Mucosa of rectum (tissue), 2 donors: ENCODE results near the gene NELFB.

Experiments used
- H3K27ac ChIP-seq, 2 donors: one replicate each; pipeline ENCODE4 v1.7.0; 2013; ENCODE audit warnings: inconsistent platforms in 2 of 2, low read depth in 2 of 2, low read length in 2 of 2
- H3K27me3 ChIP-seq, 2 donors: one replicate each; pipeline ENCODE4 v1.7.0; 2013; ENCODE audit warnings: low read length in 2 of 2; ENCODE audit not compliant: control insufficient read depth in 2 of 2, insufficient read depth in 2 of 2
- H3K36me3 ChIP-seq, 2 donors: one replicate each; pipeline ENCODE4 v1.7.0; 2013; ENCODE audit warnings: low read length in 2 of 2; ENCODE audit not compliant: control insufficient read depth in 2 of 2, insufficient read depth in 2 of 2
- H3K4me1 ChIP-seq, 2 donors: one replicate each; pipeline ENCODE4 v1.7.0; 2013; ENCODE audit warnings: low read length in 2 of 2, mild to moderate bottlenecking in 1 of 2; ENCODE audit not compliant: control insufficient read depth in 2 of 2, insufficient read depth in 2 of 2
- H3K4me3 ChIP-seq, 2 donors: one replicate each; pipeline ENCODE4 v1.7.0; 2013; ENCODE audit warnings: low read length in 2 of 2
- H3K9ac ChIP-seq, 2 donors: one replicate each; pipeline ENCODE4 v1.7.0; 2013; ENCODE audit warnings: low read length in 2 of 2, low read depth in 1 of 2, mild to moderate bottlenecking in 1 of 2
- H3K9me3 ChIP-seq, 2 donors: one replicate each; pipeline ENCODE4 v1.7.0; 2013; ENCODE audit warnings: low read length in 2 of 2; ENCODE audit not compliant: control insufficient read depth in 2 of 2
- donor health status: healthy.
- donor health status: Normal muscosa, but diverticular disease.

NELFB gene

GRCh38 chr9:137311171-137311985, 56.3 kb downstream of the NELFB start:
- Histone ChIP-seq H3K9me3 (no peaks in the 10 kb centered on the region), H3K9ac (peak overlapping the region; percentile 56 to 79), H3K36me3 (no peaks in the 10 kb centered on the region), H3K27me3 (no peaks in the 10 kb centered on the region), H3K4me1 (peaks cover 32 to 43% of the 10 kb centered on the region in 2 donors), H3K4me3 (peak overlapping the region; percentile 7 to 38), H3K27ac (peak overlapping the region; percentile 92 to 93)

GRCh38 chr9:137311986-137312851, 57.1 kb downstream of the NELFB start:
- Histone ChIP-seq H3K27me3 (no peaks in the 10 kb centered on the region), H3K9ac (peak overlapping the region; percentile 47 to 79), H3K4me1 (peaks cover 26 to 38% of the 10 kb centered on the region in 2 donors), H3K36me3 (no peaks in the 10 kb centered on the region), H3K4me3 (peak overlapping the region in 1 of 2 donors; percentile 38), H3K27ac (peak overlapping the region; percentile 92 to 93), H3K9me3 (no peaks in the 10 kb centered on the region)

GRCh38 chr9:137312852-137313325, 57.8 kb downstream of the NELFB start:
- Histone ChIP-seq H3K9me3 (no peaks in the 10 kb centered on the region), H3K27me3 (no peaks in the 10 kb centered on the region), H3K4me1 (peaks cover 21 to 33% of the 10 kb centered on the region in 2 donors), H3K4me3 (no peak overlapping the region), H3K9ac (no peak overlapping the region), H3K27ac (peak overlapping the region; percentile 48 to 93), H3K36me3 (no peaks in the 10 kb centered on the region)

- peaks cover 21 to 29% of the 10 kb centered on the region in 2 donors for H3K4me1 ChIP-seq
These were observed 58.3 kb downstream of the NELFB start for GRCh38 chr9:137313326-137313936.

GRCh38 chr9:137313956-137314560, 58.9 kb downstream of the NELFB start:
- H3K36me3 ChIP-seq = no peaks in the 10 kb centered on the region
- no peak overlapping the region for H3K4me3 ChIP-seq
- peak overlapping the region in 1 of 2 donors; percentile 4 for H3K9ac ChIP-seq
- H3K9me3 ChIP-seq = no peaks in the 10 kb centered on the region
- H3K27ac ChIP-seq = no peak overlapping the region
- no peaks in the 10 kb centered on the region for H3K27me3 ChIP-seq
- H3K4me1 ChIP-seq = peaks cover 21 to 29% of the 10 kb centered on the region in 2 donors

More at GRCh38 chr9:137313326-137313936, 58.3 kb downstream of the NELFB start:
- no peaks in the 10 kb centered on the region for H3K9me3 ChIP-seq
- no peaks in the 10 kb centered on the region for H3K27me3 ChIP-seq
- no peak overlapping the region for H3K27ac ChIP-seq
- no peaks in the 10 kb centered on the region for H3K36me3 ChIP-seq
- no peak overlapping the region for H3K9ac ChIP-seq
- no peak overlapping the region for H3K4me3 ChIP-seq

GRCh38 chr9:137314561-137315560, 59.7 kb downstream of the NELFB start:
- Histone ChIP-seq H3K4me3 (no peak overlapping the region), H3K27me3 (no peaks in the 10 kb centered on the region), H3K27ac (no peak overlapping the region), H3K9me3 (no peaks in the 10 kb centered on the region), H3K4me1 (peaks cover 21 to 29% of the 10 kb centered on the region in 2 donors), H3K36me3 (no peaks in the 10 kb centered on the region), H3K9ac (no peak overlapping the region)

GRCh38 chr9:137315581-137316011, 60.5 kb downstream of the NELFB start:
- Histone ChIP-seq H3K9me3 (no peaks in the 10 kb centered on the region), H3K27me3 (no peaks in the 10 kb centered on the region), H3K27ac (no peak overlapping the region), H3K9ac (no peak overlapping the region), H3K4me3 (no peak overlapping the region), H3K36me3 (no peaks in the 10 kb centered on the region), H3K4me1 (peaks cover 22 to 24% of the 10 kb centered on the region in 2 donors)

GRCh38 chr9:137316012-137316981, 61.2 kb downstream of the NELFB start:
- Histone ChIP-seq H3K27me3 (no peaks in the 10 kb centered on the region), H3K9me3 (no peaks in the 10 kb centered on the region), H3K4me3 (peak overlapping the region; percentile 3 to 17), H3K9ac (peak overlapping the region; percentile 32 to 60), H3K4me1 (peaks cover 15 to 17% of the 10 kb centered on the region in 2 donors), H3K36me3 (no peaks in the 10 kb centered on the region), H3K27ac (no peak overlapping the region)
